Osteoblast (primary cell): ENCODE results near the gene BTK. TPM values are rescaled to one million over a fixed set of nuclear protein-coding genes. Genes with fewer than 3 reads are reported as not detected.
"Not testable (repeated sequence)": the region's sequence is repeated elsewhere in the genome, so short reads cannot be mapped to it uniquely, and the experiment has no call there.

Experiments
- DNase-seq: peaks from one replicate; pipeline ENCODE4 v3.0.0; 2011; ENCODE audit warnings: low spot score, mixed read lengths; ENCODE audit not compliant: insufficient read length; ENCODE audit errors: missing footprints
- H2AFZ ChIP-seq: 2 replicates; pipeline ENCODE4 v1.6.0; 2011; ENCODE audit warnings: mild to moderate bottlenecking, low read length
- H3K27ac ChIP-seq: 2 replicates; pipeline ENCODE4 v1.5.1; 2011; ENCODE audit warnings: mild to moderate bottlenecking, low read depth, low read length, moderate library complexity
- H3K27me3 ChIP-seq: 2 replicates; pipeline ENCODE4 v1.6.0; 2012; ENCODE audit warnings: mild to moderate bottlenecking, control low read depth, inconsistent platforms, low read length, moderate library complexity; ENCODE audit not compliant: insufficient read depth
- H3K36me3 ChIP-seq: 2 replicates; pipeline ENCODE4 v1.5.1; 2011; ENCODE audit warnings: mild to moderate bottlenecking, low read length, control low read depth, moderate library complexity; ENCODE audit not compliant: insufficient read depth
- H3K4me1 ChIP-seq: 2 replicates; pipeline ENCODE4 v1.5.1; 2011; ENCODE audit warnings: mild to moderate bottlenecking, low read length, control low read depth, moderate library complexity; ENCODE audit not compliant: insufficient read depth
- H3K4me2 ChIP-seq: 2 replicates; pipeline ENCODE4 v1.6.0; 2011; ENCODE audit warnings: mild to moderate bottlenecking, low read length; ENCODE audit not compliant: insufficient read depth
- H3K4me3 ChIP-seq: fragments of 200-600 bp; sonication (generic); 3 replicates; pipeline ENCODE4 v1.5.1; 2012; ENCODE audit warnings: mild to moderate bottlenecking, low read length, inconsistent platforms; ENCODE audit not compliant: insufficient read depth
- H3K79me2 ChIP-seq: 2 replicates; pipeline ENCODE4 v1.6.0; 2012; ENCODE audit warnings: mild to moderate bottlenecking, low read length, control low read depth, inconsistent platforms; ENCODE audit not compliant: insufficient read depth
- H3K9me3 ChIP-seq: 2 replicates; pipeline ENCODE4 v1.5.1; 2011; ENCODE audit warnings: low read depth, low read length, control low read depth
- H4K20me1 ChIP-seq: 2 replicates; pipeline ENCODE4 v1.6.0; 2012; ENCODE audit warnings: mild to moderate bottlenecking, low read length, control low read depth; ENCODE audit not compliant: insufficient read depth
- CTCF ChIP-seq: IDR thresholded peaks from 2 replicates; pipeline ENCODE4 v1.5.1; 2011; ENCODE audit warnings: mild to moderate bottlenecking, low read depth, low read length, moderate library complexity; ENCODE audit errors: extremely low read depth
- small RNA-seq: library from RNA; depleted of rRNA; stranded (forward); fragments of <200 nt; gene quantifications from one replicate; pipeline ENCODE3, GENCODE V24; 2012
- total RNA-seq: library from RNA; depleted of rRNA; stranded (reverse); fragments of >200 nt; gene quantifications from 2 replicates; pipeline ENCODE4 v1.2.3, GENCODE V29; 2012

Gene BTK
- total RNA-seq, 1 donor: not detected

GRCh38 chrX:101337776-101338271, 48.2 kb downstream of the BTK start:
- Histone ChIP-seq H3K9me3 (no peaks in the 10 kb centered on the region), H3K79me2 (no peaks in the 10 kb centered on the region), H3K4me3 (no peak overlapping the region), H3K4me2 (no peak overlapping the region), H3K27me3 (no peaks in the 10 kb centered on the region), H3K27ac (no peak overlapping the region), H3K36me3 (no peaks in the 10 kb centered on the region), H3K4me1 (no peaks in the 10 kb centered on the region), H2AFZ (no peak overlapping the region), H4K20me1 (no peaks in the 10 kb centered on the region)
- TF ChIP-seq CTCF: no peak
- DNase-seq: no peak

- H3K27ac ChIP-seq, H4K20me1 ChIP-seq, H3K4me2 ChIP-seq, H2AFZ ChIP-seq, H3K79me2 ChIP-seq, H3K27me3 ChIP-seq, H3K36me3 ChIP-seq, H3K4me3 ChIP-seq, H3K4me1 ChIP-seq, H3K9me3 ChIP-seq, DNase-seq: not testable (repeated sequence)
Measured at GRCh38 chrX:101334310-101334709, 51.7 kb downstream of the BTK start.

GRCh38 chrX:101326600-101326999, 59.4 kb downstream of the BTK start:
- DNase-seq, H3K79me2 ChIP-seq, H3K4me3 ChIP-seq: not testable (repeated sequence)

GRCh38 chrX:101303790-101304189, 82.2 kb downstream of the BTK start:
- Histone ChIP-seq H3K4me1 (no peaks in the 10 kb centered on the region), H3K4me2 (no peak overlapping the region), H3K36me3 (no peaks in the 10 kb centered on the region), H3K79me2 (no peaks in the 10 kb centered on the region), H3K4me3 (no peak overlapping the region), H2AFZ (no peak overlapping the region), H3K27ac (no peak overlapping the region), H4K20me1 (no peaks in the 10 kb centered on the region), H3K27me3 (no peaks in the 10 kb centered on the region), H3K9me3 (no peaks in the 10 kb centered on the region)
- no peak for TF ChIP-seq CTCF
- DNase-seq: no peak

More at GRCh38 chrX:101326600-101326999, 59.4 kb downstream of the BTK start:
- H3K4me1 ChIP-seq, H3K9me3 ChIP-seq, H3K4me2 ChIP-seq, H3K27ac ChIP-seq, H3K36me3 ChIP-seq, H3K27me3 ChIP-seq, H2AFZ ChIP-seq, H4K20me1 ChIP-seq: not testable (repeated sequence)

Small RNAs within 50 kb of the gene (small RNA-seq; reads per million reads assigned to genes)
- not detected for gene RNU6-934P

Other genes with a start within 250 kb of the BTK start
- gene DRP2, start 166.4 kb downstream of the BTK start, total RNA-seq: 0.59 and 0.72 TPM in 2 replicates
- 0.29 and 0.36 TPM in 2 replicates for gene TAF7L, start 94.9 kb downstream of the BTK start, total RNA-seq
- 2.7 and 2.9 TPM in 2 replicates for gene TIMM8A, start 37.4 kb downstream of the BTK start, total RNA-seq
- 87.2 and 105 TPM in 2 replicates for gene RPL36A, start 4.8 kb upstream of the BTK start, total RNA-seq
- 22.8 and 26.5 TPM in 2 replicates for gene GLA, start 21.7 kb upstream of the BTK start, total RNA-seq
- 66.0 and 70.2 TPM in 2 replicates for gene HNRNPH2, start 22.0 kb upstream of the BTK start, total RNA-seq
- gene ARMCX4, start 99.3 kb upstream of the BTK start, total RNA-seq: 5.0 and 5.1 TPM in 2 replicates
- 67.7 and 70.1 TPM in 2 replicates for gene ARMCX1, start 164.4 kb upstream of the BTK start, total RNA-seq
- gene ARMCX6, start 231.8 kb upstream of the BTK start, total RNA-seq: 31.8 and 35.1 TPM in 2 replicates
- gene ARMCX3, start 237.0 kb upstream of the BTK start, total RNA-seq: 73.5 and 79.3 TPM in 2 replicates